A673 (cell line): Measurements from ENCODE around the gene FZD1.

Experiments
- EZH2 ChIP-seq: fragments of 200-600 bp; sonication (generic); IDR thresholded peaks from 2 replicates; pipeline ENCODE4 v1.6.1; 2017; ENCODE audit warnings: borderline replicate concordance, low read depth, mild to moderate bottlenecking, mixed read lengths, antibody characterized with exemption, low read length; ENCODE audit not compliant: poor library complexity, severe bottlenecking
- TF ChIP-seq, protein P1 (sequence below): fragments of 300-800, 200-600 bp; sonication (generic); conservative IDR thresholded peaks from 2 replicates; pipeline ENCODE4 v1.5.1; 2017; ENCODE audit warnings: low read depth, mild to moderate bottlenecking, antibody characterized with exemption, low read length, moderate library complexity, mixed read lengths

DNA sequence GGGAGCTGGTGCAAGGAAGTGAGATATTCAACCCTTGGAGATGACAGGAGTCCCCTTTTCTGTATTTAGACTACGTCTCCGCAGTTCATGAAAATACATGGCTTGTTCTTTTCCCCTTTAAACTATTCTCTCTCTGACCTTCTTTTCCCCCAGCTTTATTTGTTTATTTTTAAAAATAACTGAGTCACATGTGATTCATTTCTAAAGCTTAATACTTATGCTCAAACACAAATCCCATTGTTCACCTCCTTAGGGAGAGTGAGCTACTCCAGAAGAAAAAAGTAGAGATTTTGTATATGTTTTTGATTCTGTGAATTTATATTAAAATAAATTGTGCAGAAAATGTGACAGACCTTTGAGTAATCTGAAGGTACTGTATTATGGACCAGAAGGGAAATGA is 35.9 kb upstream of the FZD1 start:
- TF ChIP-seq, protein P1, sequence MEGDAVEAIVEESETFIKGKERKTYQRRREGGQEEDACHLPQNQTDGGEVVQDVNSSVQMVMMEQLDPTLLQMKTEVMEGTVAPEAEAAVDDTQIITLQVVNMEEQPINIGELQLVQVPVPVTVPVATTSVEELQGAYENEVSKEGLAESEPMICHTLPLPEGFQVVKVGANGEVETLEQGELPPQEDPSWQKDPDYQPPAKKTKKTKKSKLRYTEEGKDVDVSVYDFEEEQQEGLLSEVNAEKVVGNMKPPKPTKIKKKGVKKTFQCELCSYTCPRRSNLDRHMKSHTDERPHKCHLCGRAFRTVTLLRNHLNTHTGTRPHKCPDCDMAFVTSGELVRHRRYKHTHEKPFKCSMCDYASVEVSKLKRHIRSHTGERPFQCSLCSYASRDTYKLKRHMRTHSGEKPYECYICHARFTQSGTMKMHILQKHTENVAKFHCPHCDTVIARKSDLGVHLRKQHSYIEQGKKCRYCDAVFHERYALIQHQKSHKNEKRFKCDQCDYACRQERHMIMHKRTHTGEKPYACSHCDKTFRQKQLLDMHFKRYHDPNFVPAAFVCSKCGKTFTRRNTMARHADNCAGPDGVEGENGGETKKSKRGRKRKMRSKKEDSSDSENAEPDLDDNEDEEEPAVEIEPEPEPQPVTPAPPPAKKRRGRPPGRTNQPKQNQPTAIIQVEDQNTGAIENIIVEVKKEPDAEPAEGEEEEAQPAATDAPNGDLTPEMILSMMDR, result no peak
- TF ChIP-seq EZH2, result no peak
